Left ventricle myocardium superior (tissue), 1 donor: ENCODE measurements around the gene ATG4B. TPM values are rescaled to one million over a fixed set of nuclear protein-coding genes. Genes with fewer than 3 reads are reported as not detected.

Source experiments
- ATAC-seq: fragments of 200-7000 bp; cut with Tn5 transposase; one replicate; pipeline ENCODE4 v1.9.1; 2020; ENCODE audit warnings: mild to moderate bottlenecking, moderate library complexity
- DNase-seq: peaks from one replicate; pipeline ENCODE4 v3.0.0-alpha.2; 2020
- intact Hi-C: fragments of 100-400 bp; cut with micrococcal nuclease; formaldehyde crosslinking; loops from one replicate; pipeline ENCODE4 v1.11.0; 2022
- total RNA-seq: library from RNA; stranded (reverse); fragmentation: NEBNext Ultra II Directional; extraction: Animal tissue kit (Norgen Biotek cat#: 25700); gene quantifications from one replicate; pipeline ENCODE4 v1.2.1, GENCODE V29; 2021
- donor health status: DM: no; HTN: yes; CAD: no; lungs with severe emphysema.

Gene ATG4B
- total RNA-seq, 1 donor from 2014 or later, result 42.3 TPM

DNA sequence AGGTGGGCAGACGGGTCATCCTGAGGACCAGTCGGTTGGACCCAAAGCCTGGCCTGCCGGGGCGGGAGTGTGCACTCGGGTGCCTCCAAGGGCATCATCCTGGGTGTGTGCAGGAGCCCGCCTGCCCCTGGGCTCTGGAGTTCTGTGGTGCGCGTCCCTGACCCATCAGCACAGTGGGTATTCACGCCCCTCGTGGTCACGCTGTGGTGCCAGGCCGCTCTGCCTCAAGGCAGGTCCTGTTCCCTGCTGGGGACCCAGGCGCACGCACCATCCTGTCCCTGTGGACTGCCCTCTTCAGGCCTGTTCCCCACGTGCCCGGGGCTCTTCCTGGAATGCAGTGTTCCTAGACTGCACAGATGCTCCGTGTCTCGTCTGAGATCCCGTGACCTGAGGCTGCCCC lies 82.6 kb downstream of the ATG4B start:
- DNase-seq (no peak), ATAC-seq (no peak)
- intact Hi-C loops, result no loop called here

DNA sequence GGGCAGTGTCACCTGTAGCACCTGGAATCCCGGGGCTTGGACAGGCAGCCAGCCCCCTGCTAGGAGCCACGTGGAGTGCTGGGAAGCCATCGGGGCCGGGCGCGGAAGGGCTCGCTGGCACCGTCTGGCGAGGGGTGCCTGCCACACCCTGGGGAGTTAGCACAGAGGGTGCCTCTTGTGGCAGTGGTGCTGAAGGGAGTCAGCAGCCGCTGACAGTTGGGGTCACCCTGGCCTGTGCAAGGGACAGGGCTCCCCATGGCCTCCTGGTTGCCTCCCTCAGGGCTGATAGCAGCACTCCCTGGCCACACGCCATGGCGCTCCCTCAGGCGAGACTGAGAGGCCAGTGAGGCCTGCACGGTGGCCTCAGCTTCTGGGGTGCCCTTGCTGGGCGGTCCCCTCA lies 83.1 kb downstream of the ATG4B start:
- DNase-seq (no peak), ATAC-seq (no peak)
- intact Hi-C loops, result no loop called here

GRCh38 chr2:241721852-241722251 lies 84.4 kb downstream of the ATG4B start:
- intact Hi-C loops, result no loop called here
- ATAC-seq, result no peak
- DNase-seq, result no peak

DNA sequence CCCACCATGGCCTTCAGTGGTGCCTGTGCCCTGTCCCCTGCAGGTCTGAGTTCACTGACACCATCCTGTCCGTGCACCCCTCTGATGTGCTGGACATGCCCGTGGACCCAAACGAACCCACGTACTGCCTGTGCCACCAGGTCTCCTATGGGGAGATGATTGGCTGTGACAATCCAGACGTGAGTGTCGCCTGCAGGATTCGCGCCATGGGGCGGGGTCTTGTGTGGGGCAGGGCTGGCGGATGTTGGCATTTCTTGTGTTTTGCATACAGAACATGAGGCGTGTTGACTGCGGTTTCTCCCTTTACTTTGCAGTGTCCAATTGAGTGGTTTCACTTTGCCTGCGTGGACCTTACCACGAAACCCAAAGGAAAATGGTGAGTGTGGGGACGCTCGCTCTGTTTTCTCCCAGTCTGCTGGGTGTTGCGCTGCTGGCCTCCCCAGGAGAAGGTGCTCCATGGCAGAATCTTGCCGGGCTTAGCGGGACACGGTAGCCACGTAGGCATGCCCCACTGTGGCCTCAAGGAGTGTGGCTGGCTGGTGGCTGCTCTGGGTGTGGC lies 85.5 kb downstream of the ATG4B start:
- DNase-seq (no peak), ATAC-seq (no peak)
- intact Hi-C loops, result no loop called here

Other genes starting within 250 kb of the ATG4B start
- 99.3 TPM for gene STK25, start 129.1 kb upstream of the ATG4B start, total RNA-seq
- gene BOK, start 78.9 kb upstream of the ATG4B start, total RNA-seq, result 3.6 TPM
- gene THAP4, start 535 bp upstream of the ATG4B start, total RNA-seq, result 84.5 TPM
- gene DTYMK, start 49.1 kb downstream of the ATG4B start, total RNA-seq, result 10.5 TPM
- 16.0 TPM for gene ING5, start 64.3 kb downstream of the ATG4B start, total RNA-seq
- 19.2 TPM for gene D2HGDH, start 96.9 kb downstream of the ATG4B start, total RNA-seq
- gene GAL3ST2, start 139.1 kb downstream of the ATG4B start, total RNA-seq, result not detected
- 0.52 TPM for gene NEU4, start 171.5 kb downstream of the ATG4B start, total RNA-seq
- 1.4 TPM for gene PDCD1, start 221.2 kb downstream of the ATG4B start, total RNA-seq
- not detected for gene RTP5, start 232.0 kb downstream of the ATG4B start, total RNA-seq